T47D (cell line): ENCODE data around the gene A3GALT2.
A peak's percentile ranks its signal among the peaks of the same experiment; 100 is the strongest.

Source experiments
- DNase-seq, 2 experiments: peaks; one replicate each; pipeline versions ENCODE4 v3.0.0 to v3.0.0-alpha.2; 2011 to 2012; ENCODE audit warnings: low read depth in 1 of 2, low spot score in 1 of 2
- JUND ChIP-seq: IDR thresholded peaks from 2 replicates; pipeline ENCODE4 v1.6.1; 2012; ENCODE audit warnings: low read depth
- in situ Hi-C: cut with HindIII; loops from 2 replicates; pipeline ENCODE4 v1.10.0; 2016; ENCODE audit warnings: low sequenced_read_pairs, low pct_unique_long_range_greater_than_20kb

The A3GALT2 gene

DNA sequence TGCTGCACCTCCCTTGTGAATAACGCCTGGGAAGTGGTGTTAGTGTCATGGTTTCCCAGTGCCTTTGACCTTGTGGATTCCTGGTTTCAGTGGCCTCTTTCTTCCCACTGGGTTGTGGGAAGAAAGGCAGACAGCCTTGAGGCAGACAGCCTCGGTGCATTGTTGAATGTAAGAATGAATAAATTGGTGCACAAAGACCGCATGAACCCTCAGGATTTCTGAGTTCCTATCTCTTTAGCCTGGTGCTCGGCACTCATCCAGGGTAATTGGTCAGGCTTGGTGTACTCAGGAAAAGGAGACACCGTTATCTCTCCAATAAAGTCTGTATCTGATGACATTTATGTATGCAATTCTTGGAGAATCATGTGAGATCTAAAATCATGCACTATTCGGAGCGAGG lies 59.6 kb downstream of the A3GALT2 start:
- in situ Hi-C loops, result no loop called here
- no peak for TF ChIP-seq JUND
- no peak for DNase-seq

DNA sequence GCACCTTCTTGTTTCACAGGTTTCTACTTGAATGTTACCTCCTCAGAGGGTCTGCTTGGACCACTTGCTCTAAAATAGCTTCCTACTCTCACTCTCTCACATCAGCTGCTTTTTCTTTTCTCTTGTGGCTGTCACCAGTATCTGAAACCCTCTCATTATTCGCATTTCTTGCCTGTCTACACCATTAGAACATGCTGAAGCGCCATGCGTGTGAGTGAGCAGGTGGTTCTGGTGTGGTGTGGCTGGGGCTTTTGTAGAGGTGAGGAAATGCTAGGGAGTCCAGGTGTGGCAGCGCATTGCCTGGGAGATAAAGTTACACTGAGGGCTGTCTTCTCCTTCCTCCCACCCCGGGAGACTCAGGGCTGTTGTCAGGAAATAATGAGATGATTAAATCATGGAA lies 60.5 kb downstream of the A3GALT2 start:
- TF ChIP-seq JUND, result no peak
- in situ Hi-C loops, result no loop called here
- no peak for DNase-seq

DNA sequence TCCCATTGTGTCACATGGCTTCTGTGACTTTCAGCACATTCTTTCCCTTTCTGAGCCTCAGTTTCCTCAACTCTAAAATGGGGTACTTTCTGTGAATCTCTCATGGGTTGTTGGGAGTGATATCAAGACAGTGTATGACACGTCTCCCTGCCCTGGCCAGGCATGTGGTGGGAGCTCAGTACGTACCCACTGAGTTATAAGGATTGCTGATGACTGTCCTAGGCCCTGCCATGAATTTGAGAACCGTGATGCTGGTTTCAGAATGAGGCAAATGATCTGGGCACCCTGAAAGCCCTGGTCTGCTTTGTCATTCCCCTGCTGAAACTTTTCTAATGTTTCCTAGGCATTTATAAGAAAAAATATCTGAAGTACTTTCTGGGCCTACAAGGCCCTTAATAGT lies 61.0 kb downstream of the A3GALT2 start:
- in situ Hi-C loops, result no loop called here
- DNase-seq, result no peak
- no peak for TF ChIP-seq JUND

DNA sequence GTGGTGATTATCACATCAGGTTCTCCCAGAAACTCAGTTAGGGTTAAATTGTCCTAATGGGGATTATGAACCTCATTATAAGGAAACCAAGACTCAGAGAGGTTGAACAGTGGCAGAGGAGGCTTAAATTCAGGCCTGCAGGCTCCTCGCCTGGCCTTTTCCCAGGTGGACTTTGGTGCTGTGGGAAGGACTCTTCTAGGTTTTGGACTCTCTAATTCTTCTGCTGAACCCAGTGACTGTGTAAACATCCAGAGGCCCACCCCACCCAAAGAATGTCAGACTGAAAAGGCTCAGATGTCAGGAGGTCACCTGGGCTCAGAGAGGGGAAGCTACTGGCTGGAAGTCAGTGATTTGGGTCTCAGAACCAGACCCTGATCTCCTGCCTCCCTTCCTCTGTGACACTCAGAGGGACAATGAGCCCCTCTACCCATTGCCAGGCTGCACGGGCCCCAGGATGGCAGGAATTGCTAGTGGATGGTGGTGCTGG lies 62.1 kb downstream of the A3GALT2 start:
- TF ChIP-seq JUND, result no peak
- no peak for DNase-seq
- in situ Hi-C loops, result no loop called here

DNA sequence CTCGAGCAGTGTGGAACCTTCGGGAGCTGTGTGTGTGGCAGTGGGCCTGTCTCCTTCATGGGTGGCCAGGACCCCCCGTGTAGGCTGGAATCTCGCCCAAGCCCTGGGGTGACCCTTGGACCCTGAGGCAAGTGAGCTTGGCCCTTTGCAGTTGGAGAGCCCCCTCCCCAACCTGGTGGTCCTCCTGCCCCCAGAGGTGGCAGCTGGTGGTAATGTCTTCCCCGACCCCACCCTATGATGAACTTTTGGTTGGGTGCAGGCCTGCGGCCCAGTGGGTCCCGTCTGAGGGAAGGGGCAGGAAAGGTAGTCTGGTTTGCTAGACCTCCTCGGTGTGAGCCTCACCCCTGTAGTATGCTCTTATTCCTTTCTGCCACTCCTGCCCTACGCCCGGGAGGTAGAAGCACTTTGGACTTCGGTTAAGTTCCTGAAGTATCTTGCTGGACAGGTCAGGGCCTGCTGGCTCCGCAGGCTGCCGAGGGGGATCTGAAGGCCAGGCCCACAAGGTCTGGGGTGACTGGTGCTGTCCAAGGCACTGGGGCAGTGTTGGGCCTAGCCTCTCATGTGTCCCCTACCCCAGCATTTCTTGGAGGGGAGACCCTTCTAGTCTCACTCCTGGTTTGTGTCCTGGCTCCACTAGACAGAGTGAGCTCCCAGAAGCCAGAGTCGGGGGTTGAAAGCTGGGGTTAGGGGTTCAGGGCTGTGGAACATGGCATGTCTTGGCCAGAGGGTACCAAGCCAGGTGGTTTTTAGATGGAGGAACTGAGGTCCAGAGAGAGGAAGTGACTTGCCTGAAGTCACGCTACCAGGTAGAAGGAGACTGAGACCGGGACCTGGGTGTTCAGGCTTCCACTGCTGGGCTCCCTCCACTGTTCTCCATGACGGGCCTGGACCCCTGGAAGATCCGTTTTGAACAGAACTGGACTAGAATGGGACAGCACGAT lies 62.9 kb downstream of the A3GALT2 start:
- TF ChIP-seq JUND, result no peak
- in situ Hi-C loops, result no loop called here
- peak in 1 of 2 experiments; percentile 41 for DNase-seq

DNA sequence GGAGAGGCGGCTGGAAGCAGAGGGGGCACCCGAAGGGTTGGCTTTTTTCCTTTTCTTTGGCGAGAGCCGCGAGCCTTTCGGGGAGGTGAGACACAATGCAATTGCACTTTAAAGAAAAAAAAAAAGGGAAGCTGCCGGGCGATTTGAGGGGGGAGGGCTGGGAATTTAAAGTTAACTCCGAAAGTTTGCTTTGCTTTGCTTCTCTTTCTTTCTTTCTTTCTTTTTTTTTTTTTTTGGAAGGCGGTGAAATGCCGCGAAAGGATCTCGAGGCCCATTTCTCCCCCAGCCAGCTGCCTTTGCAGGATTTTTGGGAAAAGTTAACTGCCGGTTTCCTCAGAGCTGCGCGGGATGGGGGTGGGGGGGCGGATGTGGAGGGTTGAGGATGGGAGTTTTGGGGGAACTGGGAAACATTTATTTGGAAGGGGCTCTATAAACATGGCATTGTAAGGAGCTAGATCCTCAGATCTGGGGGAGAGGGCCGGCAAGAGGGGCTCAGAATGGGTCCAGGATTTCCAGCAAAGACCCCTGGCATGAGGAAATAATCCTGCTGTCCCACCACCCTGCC lies 63.6 kb downstream of the A3GALT2 start:
- in situ Hi-C loops, result no loop called here
- no peak for DNase-seq
- TF ChIP-seq JUND, result no peak
